Uterus (tissue), 4 donors: ENCODE measurements around the gene VASP. TPM values are rescaled to one million over a fixed set of nuclear protein-coding genes. Genes with fewer than 3 reads are reported as not detected.

ENCODE experiments used
- DNase-seq, 2 donors: peaks; one replicate each; pipeline ENCODE4 v3.0.0-alpha.2; 2019 to 2020
- H3K27ac ChIP-seq, 2 donors: fragments of 200-600 bp; sonication (generic); 1 replicate in 1 of 2; 2 replicates in 1 of 2; pipeline ENCODE4 v1.5.1; 2016 to 2018
- H3K27me3 ChIP-seq, 2 donors: fragments of 200-600 bp; sonication (generic); one replicate each; pipeline ENCODE4 v1.5.1; 2018 to 2019; ENCODE audit warnings: control low read depth in 1 of 2
- H3K36me3 ChIP-seq, 2 donors: fragments of 200-600 bp; sonication (generic); one replicate each; pipeline ENCODE4 v1.5.1; 2019; ENCODE audit warnings: control low read depth in 1 of 2
- H3K4me1 ChIP-seq, 2 donors: fragments of 200-600 bp; sonication (generic); one replicate each; pipeline ENCODE4 v1.5.1; 2018 to 2019; ENCODE audit warnings: control low read depth in 1 of 2
- H3K4me3 ChIP-seq, 2 donors: fragments of 200-600 bp; sonication (generic); 1 replicate in 1 of 2; 2 replicates in 1 of 2; pipeline ENCODE4 v1.5.1; 2018 to 2019; ENCODE audit warnings: mild to moderate bottlenecking in 1 of 2
- H3K9me3 ChIP-seq, 2 donors: fragments of 200-600 bp; sonication (generic); one replicate each; pipeline ENCODE4 v1.5.1; 2019; ENCODE audit warnings: control low read depth in 1 of 2
- POLR2A ChIP-seq, 2 donors: fragments of 450-650 bp; IDR thresholded peaks; one replicate each; pipeline ENCODE4 v1.6.1; 2016; ENCODE audit warnings: antibody characterized with exemption in 2 of 2, mild to moderate bottlenecking in 1 of 2, moderate library complexity in 1 of 2
- intact Hi-C: fragments of 100-400 bp; cut with DNase I; formaldehyde crosslinking; loops from one replicate; pipeline ENCODE4 v1.15.1; 2023; ENCODE audit warnings: low total_unique reads
- total RNA-seq, 4 donors: library from RNA; depleted of rRNA in 3 of 4; stranded (reverse); fragments of >200 nt in 3 of 4; gene quantifications; one replicate each; pipeline versions ENCODE4 v1.1.0 to v1.2.4, GENCODE V29; 2014 to 2023
- TF ChIP-seq, protein P1 (sequence below), 4 experiments: fragments of 200-600 bp in 2 of 4; fragments of 450-650 bp in 2 of 4; sonication (generic) in 2 of 4; IDR thresholded peaks; one replicate each; pipeline ENCODE4 v1.5.1; 2016 to 2019; ENCODE audit warnings: antibody characterized with exemption in 4 of 4, mild to moderate bottlenecking in 2 of 4, moderate library complexity in 1 of 4
- donor health status: DM: yes; HTN: yes; CAD: no.

Gene VASP
- total RNA-seq, 4 donors from 2014 or later: 21.5 to 157 (median 38.3) TPM

- Histone ChIP-seq H3K4me3 (no peak overlapping the region), H3K27me3 (no peaks in the 10 kb centered on the region), H3K27ac (no peak overlapping the region), H3K4me1 (peaks cover 3 to 17% of the 10 kb centered on the region in 2 donors), H3K36me3 (no peaks in the 10 kb centered on the region), H3K9me3 (no peaks in the 10 kb centered on the region)
- TF ChIP-seq POLR2A (IDR thresholded peaks at IDR 0.05): no peak
- TF ChIP-seq, protein P1, sequence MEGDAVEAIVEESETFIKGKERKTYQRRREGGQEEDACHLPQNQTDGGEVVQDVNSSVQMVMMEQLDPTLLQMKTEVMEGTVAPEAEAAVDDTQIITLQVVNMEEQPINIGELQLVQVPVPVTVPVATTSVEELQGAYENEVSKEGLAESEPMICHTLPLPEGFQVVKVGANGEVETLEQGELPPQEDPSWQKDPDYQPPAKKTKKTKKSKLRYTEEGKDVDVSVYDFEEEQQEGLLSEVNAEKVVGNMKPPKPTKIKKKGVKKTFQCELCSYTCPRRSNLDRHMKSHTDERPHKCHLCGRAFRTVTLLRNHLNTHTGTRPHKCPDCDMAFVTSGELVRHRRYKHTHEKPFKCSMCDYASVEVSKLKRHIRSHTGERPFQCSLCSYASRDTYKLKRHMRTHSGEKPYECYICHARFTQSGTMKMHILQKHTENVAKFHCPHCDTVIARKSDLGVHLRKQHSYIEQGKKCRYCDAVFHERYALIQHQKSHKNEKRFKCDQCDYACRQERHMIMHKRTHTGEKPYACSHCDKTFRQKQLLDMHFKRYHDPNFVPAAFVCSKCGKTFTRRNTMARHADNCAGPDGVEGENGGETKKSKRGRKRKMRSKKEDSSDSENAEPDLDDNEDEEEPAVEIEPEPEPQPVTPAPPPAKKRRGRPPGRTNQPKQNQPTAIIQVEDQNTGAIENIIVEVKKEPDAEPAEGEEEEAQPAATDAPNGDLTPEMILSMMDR (IDR thresholded peaks at IDR 0.05): no peak
- DNase-seq: no peak
- intact Hi-C loops: no loop called here
Measured at GRCh38 chr19:45471931-45472562, 35.2 kb upstream of the VASP start.

- H3K27ac ChIP-seq: no peak overlapping the region
- no peak for DNase-seq
- H3K4me1 ChIP-seq: peaks cover 3 to 17% of the 10 kb centered on the region in 2 donors
- H3K36me3 ChIP-seq: no peaks in the 10 kb centered on the region
- H3K4me3 ChIP-seq: no peak overlapping the region
- no peaks in the 10 kb centered on the region for H3K9me3 ChIP-seq
- TF ChIP-seq POLR2A (IDR thresholded peaks at IDR 0.05): no peak
- TF ChIP-seq, protein P1 (IDR thresholded peaks at IDR 0.05): no peak
- intact Hi-C loops: no loop called here
- no peaks in the 10 kb centered on the region for H3K27me3 ChIP-seq
Measured at GRCh38 chr19:45472563-45473366, 34.5 kb upstream of the VASP start.

DNA sequence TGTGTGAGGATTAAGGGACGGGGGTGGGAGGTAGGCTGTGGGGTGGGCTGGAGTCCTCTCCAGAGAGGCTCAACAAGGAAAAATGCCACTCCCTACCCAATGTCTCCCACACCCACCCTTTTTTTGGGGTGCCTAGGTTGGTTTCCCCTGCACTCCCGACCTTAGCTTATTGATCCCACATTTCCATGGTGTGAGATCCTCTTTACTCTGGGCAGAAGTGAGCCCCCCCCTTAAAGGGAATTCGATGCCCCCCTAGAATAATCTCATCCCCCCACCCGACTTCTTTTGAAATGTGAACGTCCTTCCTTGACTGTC is 34.0 kb upstream of the VASP start:
- Histone ChIP-seq H3K27ac (no peak overlapping the region), H3K36me3 (no peaks in the 10 kb centered on the region), H3K4me1 (peaks cover 3 to 13% of the 10 kb centered on the region in 2 donors), H3K27me3 (no peaks in the 10 kb centered on the region), H3K4me3 (no peak overlapping the region), H3K9me3 (no peaks in the 10 kb centered on the region)
- intact Hi-C loops: no loop called here
- DNase-seq: no peak
- TF ChIP-seq, protein P1 (IDR thresholded peaks at IDR 0.05): no peak
- no peak for TF ChIP-seq POLR2A (IDR thresholded peaks at IDR 0.05)

DNA sequence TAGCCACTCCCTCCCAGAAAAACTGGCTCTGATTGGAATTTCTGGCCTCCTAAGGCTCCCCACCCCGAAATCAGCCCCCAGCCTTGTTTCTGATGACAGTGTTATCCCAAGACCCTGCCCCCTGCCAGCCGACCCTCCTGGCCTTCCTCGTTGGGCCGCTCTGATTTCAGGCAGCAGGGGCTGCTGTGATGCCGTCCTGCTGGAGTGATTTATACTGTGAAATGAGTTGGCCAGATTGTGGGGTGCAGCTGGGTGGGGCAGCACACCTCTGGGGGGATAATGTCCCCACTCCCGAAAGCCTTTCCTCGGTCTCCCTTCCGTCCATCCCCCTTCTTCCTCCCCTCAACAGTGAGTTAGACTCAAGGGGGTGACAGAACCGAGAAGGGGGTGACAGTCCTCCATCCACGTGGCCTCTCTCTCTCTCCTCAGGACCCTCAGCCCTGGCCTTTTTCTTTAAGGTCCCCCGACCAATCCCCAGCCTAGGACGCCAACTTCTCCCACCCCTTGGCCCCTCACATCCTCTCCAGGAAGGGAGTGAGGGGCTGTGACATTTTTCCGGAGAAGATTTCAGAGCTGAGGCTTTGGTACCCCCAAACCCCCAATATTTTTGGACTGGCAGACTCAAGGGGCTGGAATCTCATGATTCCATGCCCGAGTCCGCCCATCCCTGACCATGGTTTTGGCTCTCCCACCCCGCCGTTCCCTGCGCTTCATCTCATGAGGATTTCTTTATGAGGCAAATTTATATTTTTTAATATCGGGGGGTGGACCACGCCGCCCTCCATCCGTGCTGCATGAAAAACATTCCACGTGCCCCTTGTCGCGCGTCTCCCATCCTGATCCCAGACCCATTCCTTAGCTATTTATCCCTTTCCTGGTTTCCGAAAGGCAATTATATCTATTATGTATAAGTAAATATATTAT is 33.3 kb upstream of the VASP start:
- Histone ChIP-seq H3K9me3 (no peaks in the 10 kb centered on the region), H3K27me3 (no peaks in the 10 kb centered on the region), H3K36me3 (no peaks in the 10 kb centered on the region), H3K4me3 (no peak overlapping the region), H3K4me1 (peaks cover 3 to 6% of the 10 kb centered on the region in 2 donors), H3K27ac (no peak overlapping the region)
- intact Hi-C loops: no loop called here
- TF ChIP-seq POLR2A (IDR thresholded peaks at IDR 0.05): no peak
- TF ChIP-seq, protein P1 (IDR thresholded peaks at IDR 0.05): no peak
- DNase-seq: no peak
